ENCODE measurements around the gene FNBP1L. TPM values are rescaled to one million over a fixed set of nuclear protein-coding genes. Genes with fewer than 3 reads are reported as not detected.

Gene FNBP1L
- total RNA-seq, 4 donors from 2014 or later = 68.7 to 86.0 (median 72.9) TPM

DNA sequence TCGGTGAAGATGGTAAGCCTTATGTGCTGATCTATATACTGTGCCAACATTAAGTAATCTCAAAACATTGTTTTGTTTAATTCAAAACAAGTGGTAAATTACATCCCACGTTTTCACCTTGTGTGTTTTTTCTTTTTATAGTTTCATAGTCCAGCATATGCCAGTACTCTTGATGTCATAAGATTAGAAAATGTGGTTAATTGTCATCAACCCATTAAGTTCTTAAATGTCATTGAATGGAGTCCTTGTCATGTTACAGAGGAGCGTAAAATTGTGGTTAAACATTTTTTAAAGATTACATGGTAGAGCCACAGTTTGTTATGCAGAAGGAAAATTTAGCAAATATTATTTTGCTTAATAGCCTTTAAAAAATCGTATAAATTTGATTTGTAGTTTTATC lies 93.1 kb downstream of the FNBP1L start:
- Histone ChIP-seq H3K4me1 (no peaks in the 10 kb centered on the region), H3K27me3 (no peaks in the 10 kb centered on the region), H3K4me3 (replicated peaks in 1 of 3) (no peak overlapping the region), H3K9me3 (no peaks in the 10 kb centered on the region), H3K36me3 (peaks cover 0 to 2% of the 10 kb centered on the region in 2 donors), H3K27ac (no peak overlapping the region)
- TF ChIP-seq, protein P1, sequence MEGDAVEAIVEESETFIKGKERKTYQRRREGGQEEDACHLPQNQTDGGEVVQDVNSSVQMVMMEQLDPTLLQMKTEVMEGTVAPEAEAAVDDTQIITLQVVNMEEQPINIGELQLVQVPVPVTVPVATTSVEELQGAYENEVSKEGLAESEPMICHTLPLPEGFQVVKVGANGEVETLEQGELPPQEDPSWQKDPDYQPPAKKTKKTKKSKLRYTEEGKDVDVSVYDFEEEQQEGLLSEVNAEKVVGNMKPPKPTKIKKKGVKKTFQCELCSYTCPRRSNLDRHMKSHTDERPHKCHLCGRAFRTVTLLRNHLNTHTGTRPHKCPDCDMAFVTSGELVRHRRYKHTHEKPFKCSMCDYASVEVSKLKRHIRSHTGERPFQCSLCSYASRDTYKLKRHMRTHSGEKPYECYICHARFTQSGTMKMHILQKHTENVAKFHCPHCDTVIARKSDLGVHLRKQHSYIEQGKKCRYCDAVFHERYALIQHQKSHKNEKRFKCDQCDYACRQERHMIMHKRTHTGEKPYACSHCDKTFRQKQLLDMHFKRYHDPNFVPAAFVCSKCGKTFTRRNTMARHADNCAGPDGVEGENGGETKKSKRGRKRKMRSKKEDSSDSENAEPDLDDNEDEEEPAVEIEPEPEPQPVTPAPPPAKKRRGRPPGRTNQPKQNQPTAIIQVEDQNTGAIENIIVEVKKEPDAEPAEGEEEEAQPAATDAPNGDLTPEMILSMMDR (IDR thresholded peaks at IDR 0.05) = no peak
- TF ChIP-seq POLR2A (IDR thresholded peaks at IDR 0.05) = no peak
- 89 to 91% methylated on average over 4 of the region's 4 CpGs for WGBS, 2 donors
- no peak for DNase-seq
- intact Hi-C loops (cut with DNase I) = no loop called here

DNA sequence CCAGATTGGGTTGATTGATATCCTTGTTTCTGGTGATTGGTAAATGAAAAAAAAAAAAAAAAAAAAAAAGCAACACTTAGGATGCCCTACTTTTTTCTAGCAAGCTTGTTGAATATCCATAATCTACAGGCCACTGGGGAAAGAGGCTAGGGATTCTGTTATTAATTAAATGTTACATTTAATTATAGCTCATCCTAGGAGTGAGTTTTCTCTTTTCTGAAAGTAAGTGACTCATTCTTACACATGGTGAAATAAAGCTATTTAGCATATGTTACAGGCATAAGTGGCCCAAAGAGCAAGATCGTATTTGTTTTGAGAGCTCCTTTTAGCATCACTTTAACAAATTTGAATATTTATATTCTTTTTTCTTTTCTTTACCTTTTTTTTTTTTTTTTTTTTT lies 94.5 kb downstream of the FNBP1L start:
- Histone ChIP-seq H3K27ac (no peak overlapping the region), H3K9me3 (no peaks in the 10 kb centered on the region), H3K4me1 (no peaks in the 10 kb centered on the region), H3K27me3 (no peaks in the 10 kb centered on the region), H3K36me3 (peaks cover 2 to 8% of the 10 kb centered on the region in 2 donors), H3K4me3 (replicated peaks in 1 of 3) (no peak overlapping the region)
- no peak for DNase-seq
- intact Hi-C loops (cut with DNase I) = no loop called here
- 92 to 94% methylated on average over 1 of the region's 1 CpG for WGBS, 2 donors
- TF ChIP-seq POLR2A (IDR thresholded peaks at IDR 0.05) = no peak
- TF ChIP-seq, protein P1 (IDR thresholded peaks at IDR 0.05) = no peak

DNA sequence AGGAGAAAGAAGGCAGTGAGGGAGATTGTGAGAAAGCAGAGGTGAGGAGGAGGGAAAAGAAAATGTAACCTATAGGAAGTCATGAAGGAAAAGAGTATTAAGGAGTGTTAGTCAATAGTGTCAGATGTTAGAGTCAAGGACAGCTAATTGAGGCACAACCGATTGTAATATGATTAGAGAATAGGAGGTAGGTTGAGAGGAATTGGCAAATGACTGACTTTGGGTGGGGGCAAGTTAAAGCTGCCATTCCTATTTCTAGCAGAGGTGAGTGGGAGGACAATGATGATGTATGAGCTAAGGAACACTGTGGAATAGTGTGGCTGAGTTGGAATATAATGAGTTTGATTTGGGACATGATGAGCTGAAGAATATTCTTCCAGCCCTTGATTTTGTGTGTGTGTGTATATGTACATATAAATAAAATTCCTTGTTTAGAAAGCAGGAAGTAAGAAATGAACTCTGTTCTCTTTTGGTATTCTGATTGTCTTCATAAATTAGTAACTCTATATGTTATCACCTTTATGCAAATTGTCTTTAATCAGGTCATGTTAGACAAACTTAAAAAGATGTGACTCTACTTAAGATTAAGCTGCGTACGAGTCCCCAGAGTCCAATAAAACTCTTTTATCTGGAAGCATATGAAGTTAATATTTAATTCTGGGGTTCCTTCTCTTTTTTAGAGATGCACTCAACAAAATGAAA lies 98.4 kb downstream of the FNBP1L start:
- H3K4me1 ChIP-seq = no peaks in the 10 kb centered on the region
- no peak overlapping the region for H3K27ac ChIP-seq
- no peaks in the 10 kb centered on the region for H3K9me3 ChIP-seq
- DNase-seq = no peak
- peaks cover 10 to 13% of the 10 kb centered on the region in 2 donors for H3K36me3 ChIP-seq
- intact Hi-C loops (cut with DNase I) = no loop called here
- 91 to 95% methylated on average over 3 of the region's 3 CpGs for WGBS, 2 donors
- TF ChIP-seq, protein P1 (IDR thresholded peaks at IDR 0.05) = no peak
- no peak for TF ChIP-seq POLR2A (IDR thresholded peaks at IDR 0.05)
- H3K4me3 ChIP-seq (replicated peaks in 1 of 3) = no peak overlapping the region
- no peaks in the 10 kb centered on the region for H3K27me3 ChIP-seq

DNA sequence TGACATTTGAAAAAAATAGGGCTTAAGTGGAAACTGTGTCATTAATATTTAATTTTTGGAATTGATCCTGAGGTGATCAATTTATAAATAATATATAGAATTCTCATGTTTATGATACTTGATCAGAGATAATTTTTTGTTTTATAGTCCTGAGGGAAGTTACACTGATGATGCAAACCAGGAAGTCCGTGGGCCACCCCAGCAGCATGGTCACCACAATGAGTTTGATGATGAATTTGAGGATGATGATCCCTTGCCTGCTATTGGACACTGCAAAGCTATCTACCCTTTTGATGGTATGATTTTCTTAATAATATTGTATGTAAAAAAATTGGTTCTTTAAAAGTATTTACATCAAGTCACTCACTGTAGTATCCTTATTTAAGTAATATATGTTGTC lies 101.2 kb downstream of the FNBP1L start:
- H3K36me3 ChIP-seq = peaks cover 10 to 13% of the 10 kb centered on the region in 2 donors
- no peaks in the 10 kb centered on the region for H3K9me3 ChIP-seq
- no peak overlapping the region for H3K4me3 ChIP-seq (replicated peaks in 1 of 3)
- H3K4me1 ChIP-seq = peaks cover 9 to 21% of the 10 kb centered on the region in 2 donors
- no peak overlapping the region for H3K27ac ChIP-seq
- intact Hi-C loops (cut with DNase I) = no loop called here
- DNase-seq = no peak
- H3K27me3 ChIP-seq = no peaks in the 10 kb centered on the region
- whole genome bisulfite sequencing, 2 donors = 84 to 92% methylated on average over 1 of the region's 1 CpG
- TF ChIP-seq, protein P1 (IDR thresholded peaks at IDR 0.05) = no peak
- no peak for TF ChIP-seq POLR2A (IDR thresholded peaks at IDR 0.05)

DNA sequence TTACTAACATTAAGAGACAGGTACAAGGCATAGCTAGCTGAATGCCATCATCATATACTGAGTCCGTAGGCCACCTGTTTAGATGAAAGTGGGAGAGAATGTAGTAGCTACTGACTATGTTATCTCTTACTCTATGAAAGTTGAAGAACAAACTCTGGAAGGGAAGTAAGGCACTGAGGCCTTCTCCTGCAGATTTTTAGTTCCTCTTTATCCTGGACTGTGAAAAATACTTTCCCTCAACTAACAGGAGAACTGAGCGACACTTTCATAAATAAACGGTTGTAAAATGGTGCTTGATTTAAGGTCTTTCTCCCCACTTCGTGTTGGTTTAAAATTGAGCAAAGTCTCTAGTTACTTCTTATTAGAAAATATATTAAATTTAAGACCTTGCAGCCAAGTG lies 101.9 kb downstream of the FNBP1L start:
- 90% methylated on average over 4 of the region's 4 CpGs for WGBS, 2 donors
- no peaks in the 10 kb centered on the region for H3K27me3 ChIP-seq
- intact Hi-C loops (cut with DNase I) = no loop called here
- no peak overlapping the region for H3K4me3 ChIP-seq (replicated peaks in 1 of 3)
- H3K4me1 ChIP-seq = peaks cover 16 to 26% of the 10 kb centered on the region in 2 donors
- no peak for TF ChIP-seq POLR2A (IDR thresholded peaks at IDR 0.05)
- TF ChIP-seq, protein P1 (IDR thresholded peaks at IDR 0.05) = no peak
- H3K27ac ChIP-seq = no peak overlapping the region
- peaks cover 10 to 13% of the 10 kb centered on the region in 2 donors for H3K36me3 ChIP-seq
- H3K9me3 ChIP-seq = no peaks in the 10 kb centered on the region
- DNase-seq = no peak
